Brain pericyte (primary cell): ENCODE measurements around the gene ADGRL1.
"Not testable (repeated sequence)": the region's sequence is repeated elsewhere in the genome, so short reads cannot be mapped to it uniquely, and the experiment has no call there.

ENCODE experiments used
- DNase-seq: peaks from one replicate; pipeline ENCODE4 v3.0.0-alpha.2; 2012; ENCODE audit warnings: low read depth, low spot score

Gene ADGRL1

GRCh38 chr19:14205452-14206287, at the start of gene ADGRL1:
Gene ADGRL1 (minus strand): TSS chr19:14206169. CDS start chr19:14183602, 22,567 bp downstream.
- DNase-seq = not testable (repeated sequence)

- not testable (repeated sequence) for DNase-seq
Measured at GRCh38 chr19:14255316-14255715, 49.3 kb upstream of the ADGRL1 start.

GRCh38 chr19:14253822-14254599, 48.0 kb upstream of the ADGRL1 start:
- not testable (repeated sequence) for DNase-seq

GRCh38 chr19:14252136-14252535, 46.2 kb upstream of the ADGRL1 start:
- DNase-seq = not testable (repeated sequence)

- DNase-seq = no peak
Measured at GRCh38 chr19:14250870-14251269, 44.9 kb upstream of the ADGRL1 start.

- DNase-seq = not testable (repeated sequence)
Measured at GRCh38 chr19:14250315-14250714, 44.3 kb upstream of the ADGRL1 start.

GRCh38 chr19:14249891-14250290, 43.9 kb upstream of the ADGRL1 start:
- DNase-seq = not testable (repeated sequence)

- not testable (repeated sequence) for DNase-seq
Measured at GRCh38 chr19:14249012-14249754, 43.2 kb upstream of the ADGRL1 start.

GRCh38 chr19:14248578-14249011, 42.6 kb upstream of the ADGRL1 start:
- DNase-seq = no peak

GRCh38 chr19:14247548-14248471, 41.8 kb upstream of the ADGRL1 start:
- not testable (repeated sequence) for DNase-seq

GRCh38 chr19:14247205-14247547, 41.2 kb upstream of the ADGRL1 start:
- DNase-seq = not testable (repeated sequence)

- not testable (repeated sequence) for DNase-seq
Measured at GRCh38 chr19:14244393-14244792, 38.4 kb upstream of the ADGRL1 start.

- DNase-seq = not testable (repeated sequence)
Measured at GRCh38 chr19:14243718-14244117, 37.7 kb upstream of the ADGRL1 start.

GRCh38 chr19:14237014-14237941, 31.3 kb upstream of the ADGRL1 start:
- DNase-seq = no peak

GRCh38 chr19:14232945-14233344, 27.0 kb upstream of the ADGRL1 start:
- DNase-seq = not testable (repeated sequence)

- not testable (repeated sequence) for DNase-seq
Measured at GRCh38 chr19:14228446-14229071, 22.6 kb upstream of the ADGRL1 start.

GRCh38 chr19:14226498-14226897, 20.5 kb upstream of the ADGRL1 start:
- not testable (repeated sequence) for DNase-seq

GRCh38 chr19:14222886-14223285, 16.9 kb upstream of the ADGRL1 start:
- DNase-seq = no peak

GRCh38 chr19:14221345-14221744, 15.4 kb upstream of the ADGRL1 start:
- DNase-seq = not testable (repeated sequence)
